GM23338 (cell line): Measurements from ENCODE around the gene CNTNAP5. TPM values are rescaled to one million over a fixed set of nuclear protein-coding genes. Genes with fewer than 3 reads are reported as not detected.

Source experiments
- ATAC-seq: fragments of 200-7000 bp; cut with Tn5 transposase; 3 replicates; pipeline ENCODE4 v1.9.1; 2020
- DNase-seq: peaks from one replicate; pipeline ENCODE4 v3.0.0-alpha.2; 2015; ENCODE audit warnings: low spot score
- H2AFZ ChIP-seq: fragments of 200-600 bp; sonication (generic); 2 replicates; pipeline ENCODE4 v1.8.0; 2016; ENCODE audit warnings: antibody characterized with exemption, mild to moderate bottlenecking, moderate library complexity
- H3F3A ChIP-seq: fragments of 200-600 bp; sonication (generic); replicated peaks from 2 replicates; pipeline ENCODE4 v1.8.0; 2017; ENCODE audit warnings: antibody characterized with exemption, mixed run types, low read depth
- H3K27ac ChIP-seq: fragments of 200-600 bp; sonication (generic); 2 replicates; pipeline ENCODE4 v1.6.1; 2016; ENCODE audit warnings: low read depth
- H3K27me3 ChIP-seq: fragments of 200-600 bp; sonication (generic); 2 replicates; pipeline ENCODE4 v1.8.0; 2016; ENCODE audit warnings: mild to moderate bottlenecking, mixed run types, moderate library complexity; ENCODE audit not compliant: insufficient read depth
- H3K36me3 ChIP-seq: fragments of 200-600 bp; sonication (generic); 2 replicates; pipeline ENCODE4 v1.8.0; 2016; ENCODE audit warnings: mild to moderate bottlenecking; ENCODE audit not compliant: insufficient read depth
- H3K4me1 ChIP-seq: fragments of 200-600 bp; sonication (generic); 2 replicates; pipeline ENCODE4 v1.8.0; 2016; ENCODE audit warnings: mild to moderate bottlenecking, moderate library complexity; ENCODE audit not compliant: insufficient read depth
- H3K4me2 ChIP-seq: fragments of 200-600 bp; sonication (generic); 2 replicates; pipeline ENCODE4 v1.7.1; 2017; ENCODE audit warnings: mixed run types
- H3K4me3 ChIP-seq: fragments of 200-600 bp; sonication (generic); 2 replicates; pipeline ENCODE4 v1.6.1; 2016; ENCODE audit warnings: mixed run types
- H3K79me2 ChIP-seq: fragments of 200-600 bp; sonication (generic); replicated peaks from 2 replicates; pipeline ENCODE4 v1.8.0; 2017; ENCODE audit warnings: mild to moderate bottlenecking; ENCODE audit not compliant: insufficient read depth
- H3K9me2 ChIP-seq: fragments of 200-600 bp; sonication (generic); 2 replicates; pipeline ENCODE4 v1.8.0; 2017; ENCODE audit not compliant: insufficient read depth
- H4K20me1 ChIP-seq: fragments of 200-600 bp; sonication (generic); replicated peaks from 2 replicates; pipeline ENCODE4 v1.8.0; 2017; ENCODE audit warnings: mild to moderate bottlenecking; ENCODE audit not compliant: insufficient read depth
- H3K27ac Mint-ChIP-seq: 2 replicates; pipeline ENCODE4 v1.8.0; 2020; ENCODE audit warnings: inconsistent platforms, mild to moderate bottlenecking, moderate library complexity, mixed read lengths
- H3K27me3 Mint-ChIP-seq: 3 replicates; pipeline ENCODE4 v1.8.0; 2022; ENCODE audit warnings: low read depth, mild to moderate bottlenecking, moderate library complexity, mixed read lengths, inconsistent platforms; ENCODE audit not compliant: insufficient read depth, poor library complexity
- H3K36me3 Mint-ChIP-seq: 3 replicates; pipeline ENCODE4 v1.8.0; 2021; ENCODE audit warnings: low read depth, mild to moderate bottlenecking, inconsistent platforms, moderate library complexity, mixed read lengths
- H3K4me1 Mint-ChIP-seq: 3 replicates; pipeline ENCODE4 v1.8.0; 2020; ENCODE audit warnings: mild to moderate bottlenecking, inconsistent platforms, mixed read lengths
- H3K4me3 Mint-ChIP-seq: 3 replicates; pipeline ENCODE4 v1.8.0; 2021; ENCODE audit warnings: moderate library complexity, mild to moderate bottlenecking, inconsistent platforms, mixed read lengths
- H3K9me3 Mint-ChIP-seq: 3 replicates; pipeline ENCODE4 v1.8.0; 2020; ENCODE audit warnings: moderate library complexity, mild to moderate bottlenecking, inconsistent platforms, mixed read lengths
- CREB1 ChIP-seq: fragments of 250-450 bp; sonication (Bioruptor Pico); IDR thresholded peaks from 2 replicates; pipeline ENCODE4 v1.5.0; 2020; ENCODE audit warnings: low read depth, mild to moderate bottlenecking, moderate library complexity
- EZH2 ChIP-seq: fragments of 200-600 bp; sonication (generic); IDR thresholded peaks from one replicate; pipeline ENCODE4 v1.8.0; 2017; ENCODE audit warnings: antibody characterized with exemption, mild to moderate bottlenecking, low read depth; ENCODE audit not compliant: unreplicated experiment
- EZH2phosphoT487 ChIP-seq: fragments of 200-600 bp; sonication (generic); IDR thresholded peaks from one replicate; pipeline ENCODE4 v1.8.1; 2018; ENCODE audit warnings: antibody characterized with exemption; ENCODE audit not compliant: unreplicated experiment
- JUNB ChIP-seq: IDR thresholded peaks from one replicate; pipeline ENCODE4 v1.6.1; 2016; ENCODE audit warnings: antibody characterized with exemption; ENCODE audit not compliant: unreplicated experiment
- REST ChIP-seq: IDR thresholded peaks from one replicate; pipeline ENCODE4 v1.6.1; 2018; ENCODE audit warnings: antibody characterized with exemption; ENCODE audit not compliant: unreplicated experiment
- STAT1 ChIP-seq: IDR thresholded peaks from one replicate; pipeline ENCODE4 v1.6.1; 2016; ENCODE audit warnings: antibody characterized with exemption; ENCODE audit not compliant: unreplicated experiment
- ZNF114 ChIP-seq: fragments of 250-450 bp; sonication (Bioruptor Pico); IDR thresholded peaks from 2 replicates; pipeline ENCODE4 v1.5.0; 2020; ENCODE audit warnings: mild to moderate bottlenecking, moderate library complexity
- ZNF331 ChIP-seq: fragments of 250-450 bp; sonication (Bioruptor Pico); IDR thresholded peaks from 2 replicates; pipeline ENCODE4 v1.5.0; 2020; ENCODE audit warnings: low read depth, mild to moderate bottlenecking, moderate library complexity
- polyA plus RNA-seq: library from polyadenylated mRNA; unstranded; fragments of >200 nt; fragmentation: Nextera tagmentation; extraction: Ambion mirVana; gene quantifications from 2 replicates; pipeline ENCODE4 v1.2.1, GENCODE V29; 2016
- total RNA-seq: library from RNA; depleted of rRNA; stranded (reverse); fragments of >200 nt; shearing (Covaris generic); gene quantifications from 2 replicates; pipeline ENCODE4 v1.2.3, GENCODE V29; 2014
- TF ChIP-seq, protein P1 (sequence below), 2 experiments: fragments of 200-600 bp in 1 of 2; sonication (generic) in 1 of 2; conservative IDR thresholded peaks; 2 replicates each; pipeline versions ENCODE4 v1.5.1 to v1.6.1; 2016 to 2017; ENCODE audit warnings: antibody characterized with exemption in 2 of 2, low read depth in 2 of 2, mild to moderate bottlenecking in 2 of 2, moderate library complexity in 1 of 2

CNTNAP5 gene
- total and polyA plus RNA-seq, 2 experiments from 2014 or later, result 0.49 to 0.50 TPM

- H3K4me1 ChIP-seq, result peaks cover 12% of the 10 kb centered on the region; the same call in 1 of the 2 replicates
- H3K4me3 ChIP-seq, result no peak overlapping the region
- Mint-ChIP-seq H3K27me3 (no peaks in the 10 kb centered on the region), H3K36me3 (peaks cover 8% of the 10 kb centered on the region; the same call in 2 of the 3 replicates), H3K4me1 (peaks cover 10% of the 10 kb centered on the region), H3K9me3 (peaks cover 8% of the 10 kb centered on the region; the same call in 2 of the 3 replicates), H3K4me3 (no peak overlapping the region), H3K27ac (no peak overlapping the region)
- no peak overlapping the region for H3K27ac ChIP-seq
- H2AFZ ChIP-seq, result no peak overlapping the region
- H3K4me2 ChIP-seq, result no peak overlapping the region
- no peaks in the 10 kb centered on the region for H3K36me3 ChIP-seq
- no peaks in the 10 kb centered on the region; the same call in 1 of the 2 replicates for H3K9me2 ChIP-seq
- no peak for TF ChIP-seq CREB1 (CRISPR knock-in tag)
- no peak for TF ChIP-seq ZNF331 (CRISPR knock-in tag)
- TF ChIP-seq EZH2phosphoT487, result no peak
- TF ChIP-seq EZH2, result no peak
- no peak for TF ChIP-seq REST
- TF ChIP-seq, protein P1, sequence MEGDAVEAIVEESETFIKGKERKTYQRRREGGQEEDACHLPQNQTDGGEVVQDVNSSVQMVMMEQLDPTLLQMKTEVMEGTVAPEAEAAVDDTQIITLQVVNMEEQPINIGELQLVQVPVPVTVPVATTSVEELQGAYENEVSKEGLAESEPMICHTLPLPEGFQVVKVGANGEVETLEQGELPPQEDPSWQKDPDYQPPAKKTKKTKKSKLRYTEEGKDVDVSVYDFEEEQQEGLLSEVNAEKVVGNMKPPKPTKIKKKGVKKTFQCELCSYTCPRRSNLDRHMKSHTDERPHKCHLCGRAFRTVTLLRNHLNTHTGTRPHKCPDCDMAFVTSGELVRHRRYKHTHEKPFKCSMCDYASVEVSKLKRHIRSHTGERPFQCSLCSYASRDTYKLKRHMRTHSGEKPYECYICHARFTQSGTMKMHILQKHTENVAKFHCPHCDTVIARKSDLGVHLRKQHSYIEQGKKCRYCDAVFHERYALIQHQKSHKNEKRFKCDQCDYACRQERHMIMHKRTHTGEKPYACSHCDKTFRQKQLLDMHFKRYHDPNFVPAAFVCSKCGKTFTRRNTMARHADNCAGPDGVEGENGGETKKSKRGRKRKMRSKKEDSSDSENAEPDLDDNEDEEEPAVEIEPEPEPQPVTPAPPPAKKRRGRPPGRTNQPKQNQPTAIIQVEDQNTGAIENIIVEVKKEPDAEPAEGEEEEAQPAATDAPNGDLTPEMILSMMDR (conservative IDR thresholded peaks at IDR 0.05; ENCODE audit: low read depth in 2 of 2), result no peak
- no peaks in the 10 kb centered on the region for H4K20me1 ChIP-seq
- H3K79me2 ChIP-seq, result no peaks in the 10 kb centered on the region
- DNase-seq (no peak), ATAC-seq (no peak)
- no peaks in the 10 kb centered on the region for H3K27me3 ChIP-seq
- no peaks in the 10 kb centered on the region for H3F3A ChIP-seq
Observed at GRCh38 chr2:124602759-124603158, 577.7 kb downstream of the CNTNAP5 start.

DNA sequence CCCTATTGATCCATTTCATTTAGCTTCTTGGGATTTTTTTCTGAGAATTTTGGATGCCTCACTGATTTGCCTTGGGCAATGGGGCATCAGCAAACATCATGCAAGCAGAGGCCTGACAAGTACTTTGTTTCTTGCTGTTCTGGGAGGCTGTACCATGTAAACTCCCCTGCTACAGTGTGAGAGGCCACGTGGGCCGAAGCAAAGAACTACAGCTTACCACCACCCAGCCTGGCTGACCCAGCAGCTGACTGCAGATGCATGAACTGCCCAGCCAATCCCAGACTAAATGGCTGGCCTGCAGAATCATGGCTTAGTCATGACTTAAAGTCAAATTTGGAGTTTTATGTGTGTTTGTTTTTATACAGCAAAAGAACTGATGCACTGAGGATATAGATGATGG lies 579.9 kb downstream of the CNTNAP5 start:
- no peaks in the 10 kb centered on the region for H3K9me3 Mint-ChIP-seq
- Histone ChIP-seq H3K27me3 (no peaks in the 10 kb centered on the region), H3K79me2 (no peaks in the 10 kb centered on the region), H3F3A (no peaks in the 10 kb centered on the region), H3K4me3 (no peak overlapping the region), H3K4me1 (peaks cover 13% of the 10 kb centered on the region; the same call in 1 of the 2 replicates), H4K20me1 (no peaks in the 10 kb centered on the region), H2AFZ (no peak overlapping the region), H3K9me2 (no peaks in the 10 kb centered on the region; the same call in 1 of the 2 replicates), H3K27ac (no peak overlapping the region), H3K4me2 (no peak overlapping the region), H3K36me3 (no peaks in the 10 kb centered on the region)
- H3K27me3 Mint-ChIP-seq, result no peaks in the 10 kb centered on the region
- H3K36me3 Mint-ChIP-seq, result no peaks in the 10 kb centered on the region
- H3K27ac Mint-ChIP-seq, result no peak overlapping the region
- H3K4me3 Mint-ChIP-seq, result no peak overlapping the region
- DNase-seq (no peak), ATAC-seq (no peak)
- H3K4me1 Mint-ChIP-seq, result peaks cover 9% of the 10 kb centered on the region
- TF ChIP-seq EZH2 (no peak), JUNB (no peak), STAT1 (no peak), REST (no peak), ZNF114 (CRISPR knock-in tag) (no peak), CREB1 (CRISPR knock-in tag) (no peak), ZNF331 (CRISPR knock-in tag) (no peak), EZH2phosphoT487 (no peak)
